Left hindlimb (tissue), 1 donor: ENCODE results near the gene GRK3.

ENCODE experiments used
- DNase-seq: peaks from one replicate; pipeline ENCODE4 v3.0.0-alpha.2; 2018

GRK3 gene

GRCh38 chr22:25629613-25630012 is 65.1 kb downstream of the GRK3 start:
- no peak for DNase-seq

DNA sequence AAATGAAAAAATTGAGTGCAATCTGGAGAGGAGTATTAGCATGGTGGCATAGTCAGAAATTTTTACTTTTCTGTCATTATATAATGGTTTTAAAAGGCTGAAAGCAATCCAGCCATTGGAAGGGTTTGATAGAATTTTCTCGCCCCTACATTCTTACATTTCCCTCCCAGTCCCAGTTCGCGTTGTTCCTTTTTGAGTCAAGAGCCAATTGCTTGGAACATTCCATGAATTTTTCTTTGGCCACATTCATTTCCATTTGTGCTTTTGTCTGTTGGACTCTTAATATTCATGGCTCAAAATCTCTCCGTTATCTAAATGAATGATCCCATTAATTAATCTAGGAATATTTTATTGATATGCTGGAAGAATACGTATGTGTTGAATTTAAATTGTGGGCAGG is 66.0 kb downstream of the GRK3 start:
- DNase-seq: no peak

- DNase-seq: no peak
These were observed 71.8 kb downstream of the GRK3 start for GRCh38 chr22:25636323-25636722.

DNA sequence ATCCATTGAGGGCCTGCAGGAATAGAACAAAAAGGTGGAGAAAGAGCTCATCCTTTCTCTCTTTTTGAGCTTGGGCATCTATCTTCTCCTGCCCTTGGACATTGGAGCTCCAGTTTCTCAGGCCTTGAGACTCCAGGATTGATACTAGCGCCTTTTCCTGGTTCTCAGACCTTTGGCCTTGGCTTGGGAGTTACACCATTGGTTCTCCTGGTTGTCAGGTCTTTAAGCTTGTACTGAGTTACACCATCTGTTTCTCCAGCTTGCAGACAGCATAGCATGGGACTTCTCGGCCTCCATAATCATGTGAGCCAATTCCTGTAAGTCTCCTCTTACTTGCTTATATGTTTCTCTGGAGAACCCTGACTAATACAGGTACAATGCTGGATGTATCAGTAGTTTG is 72.6 kb downstream of the GRK3 start:
- no peak for DNase-seq

GRCh38 chr22:25637672-25638071 is 73.2 kb downstream of the GRK3 start:
- no peak for DNase-seq

DNA sequence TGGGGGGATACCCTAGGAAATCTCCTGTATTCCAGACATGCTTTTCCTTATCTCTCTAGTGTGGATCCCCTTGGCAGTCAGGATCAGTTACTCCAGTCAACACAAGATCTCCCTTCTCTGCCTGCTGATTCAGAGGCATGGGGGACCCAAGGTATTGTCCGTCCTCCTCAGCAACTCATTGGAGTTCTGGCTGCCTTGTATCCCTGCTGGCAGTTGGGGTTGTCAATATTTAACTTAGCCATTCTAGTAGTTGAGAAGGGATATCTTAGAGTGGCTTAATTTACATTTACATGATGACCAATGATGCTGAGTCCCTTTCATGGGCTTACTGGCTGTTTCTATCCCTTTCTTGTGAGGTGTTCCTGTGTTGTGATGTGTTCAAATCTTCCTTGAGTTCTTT is 74.2 kb downstream of the GRK3 start:
- no peak for DNase-seq

GRCh38 chr22:25641650-25642049 is 77.2 kb downstream of the GRK3 start:
- DNase-seq: no peak

DNA sequence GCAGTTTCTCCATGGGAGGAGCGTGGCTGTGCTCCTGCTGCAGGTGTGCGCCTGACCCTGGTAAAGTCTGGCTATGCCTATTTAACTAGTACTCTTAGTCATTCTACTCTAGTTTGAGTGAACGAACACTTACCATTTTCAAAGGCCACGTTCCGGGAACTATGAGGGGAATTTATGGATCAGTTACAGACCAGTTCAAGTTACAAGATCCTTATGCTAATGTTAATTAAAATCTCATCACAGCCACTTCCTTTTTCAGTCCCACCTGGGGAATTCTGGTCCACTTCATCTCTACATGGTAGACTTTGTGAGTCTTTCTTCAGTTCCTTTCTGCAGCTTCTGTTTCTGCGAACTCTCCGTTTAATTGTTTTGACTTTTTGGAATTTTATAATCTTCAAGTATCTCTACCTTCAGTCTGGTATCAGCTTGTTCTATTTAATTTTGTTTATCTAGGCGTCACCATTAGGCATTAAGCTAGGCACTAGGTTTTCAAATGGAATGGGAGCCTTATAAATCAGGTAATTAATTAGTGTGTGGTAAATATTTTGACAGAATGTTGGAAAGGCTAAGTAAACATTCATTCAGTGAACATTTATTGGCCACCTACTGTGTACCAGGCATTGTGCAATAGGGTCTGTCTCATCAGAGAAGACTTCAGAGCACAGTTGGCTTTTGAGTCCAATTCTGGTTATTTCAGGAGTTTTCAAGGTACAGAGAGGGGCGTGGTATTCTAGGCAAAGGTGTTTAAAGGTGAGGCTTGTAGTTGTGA is 78.9 kb downstream of the GRK3 start:
- no peak for DNase-seq

- no peak for DNase-seq
These were observed 79.6 kb downstream of the GRK3 start for GRCh38 chr22:25644122-25644521.

GRCh38 chr22:25645266-25645665 is 80.8 kb downstream of the GRK3 start:
- no peak for DNase-seq

DNA sequence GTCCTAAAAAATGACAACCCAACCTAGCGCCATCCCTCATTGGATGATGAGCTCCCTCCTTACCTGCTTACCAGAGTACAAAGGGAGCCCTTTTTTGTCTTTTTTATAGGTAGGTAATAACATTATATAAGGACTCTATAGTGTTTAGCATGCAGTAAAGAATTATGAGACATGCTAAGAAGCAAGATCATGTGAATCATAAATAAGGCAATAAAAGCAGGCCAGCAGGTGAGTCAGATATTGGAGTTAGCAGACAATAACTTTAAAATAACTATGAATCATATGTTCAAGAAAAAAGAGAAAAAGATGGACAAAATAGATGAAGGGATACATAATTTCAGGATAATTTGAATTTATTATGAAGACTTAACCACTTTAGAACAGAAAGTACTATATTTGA is 81.5 kb downstream of the GRK3 start:
- no peak for DNase-seq

DNA sequence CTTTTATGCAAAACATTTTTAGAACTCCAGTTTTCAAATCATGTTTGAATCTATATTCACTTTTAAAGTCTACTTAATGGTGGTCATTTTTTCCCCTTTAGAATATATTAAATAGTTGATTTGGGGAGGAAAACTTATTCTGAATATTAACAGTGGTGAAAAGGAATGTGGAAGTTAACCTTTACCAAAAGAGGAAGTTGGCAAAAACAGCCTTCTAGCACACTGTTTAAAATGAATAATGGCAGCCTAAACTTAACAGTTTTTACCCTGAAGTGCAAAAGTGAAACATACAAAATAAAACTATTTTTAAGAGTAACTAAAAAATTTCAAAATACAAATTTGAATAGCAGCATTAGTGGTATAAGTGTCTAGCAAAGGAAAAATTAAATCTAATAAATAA is 86.4 kb downstream of the GRK3 start:
- no peak for DNase-seq

DNA sequence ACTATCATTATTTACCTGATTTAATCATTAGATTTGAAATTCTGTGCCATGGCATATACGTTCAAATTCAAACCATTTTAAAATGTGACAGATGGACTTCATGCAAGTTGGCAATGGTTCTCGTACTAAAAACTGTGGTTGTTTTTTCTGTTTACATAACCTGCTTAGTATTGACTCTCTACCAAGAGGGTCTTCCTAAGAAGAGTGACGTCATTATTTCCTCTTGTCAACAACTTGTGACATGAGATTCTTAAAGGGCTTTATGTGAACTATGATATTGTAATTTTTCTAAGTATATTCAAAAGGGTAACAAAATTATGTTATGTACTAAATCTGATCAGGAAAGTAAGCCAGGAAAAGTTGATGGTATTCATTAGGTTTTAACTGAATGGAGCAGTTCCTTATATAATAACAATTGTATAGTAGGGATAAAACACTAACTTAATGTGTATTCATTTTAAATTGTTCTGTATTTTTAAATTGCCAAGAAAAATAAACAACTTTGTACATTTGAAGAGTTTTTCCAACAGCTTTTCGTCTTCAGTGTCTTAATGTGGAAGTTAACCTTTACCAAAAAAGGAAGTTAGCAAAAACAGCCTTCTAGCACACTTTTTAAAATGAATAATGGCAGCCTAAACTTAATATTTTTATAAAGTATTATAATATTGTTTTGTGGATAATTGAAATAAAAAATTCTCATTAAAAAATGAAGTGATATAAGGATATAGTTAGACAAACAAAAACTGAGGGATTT is 87.0 kb downstream of the GRK3 start:
- no peak for DNase-seq

GRCh38 chr22:25654676-25655075 is 90.2 kb downstream of the GRK3 start:
- DNase-seq: no peak

DNA sequence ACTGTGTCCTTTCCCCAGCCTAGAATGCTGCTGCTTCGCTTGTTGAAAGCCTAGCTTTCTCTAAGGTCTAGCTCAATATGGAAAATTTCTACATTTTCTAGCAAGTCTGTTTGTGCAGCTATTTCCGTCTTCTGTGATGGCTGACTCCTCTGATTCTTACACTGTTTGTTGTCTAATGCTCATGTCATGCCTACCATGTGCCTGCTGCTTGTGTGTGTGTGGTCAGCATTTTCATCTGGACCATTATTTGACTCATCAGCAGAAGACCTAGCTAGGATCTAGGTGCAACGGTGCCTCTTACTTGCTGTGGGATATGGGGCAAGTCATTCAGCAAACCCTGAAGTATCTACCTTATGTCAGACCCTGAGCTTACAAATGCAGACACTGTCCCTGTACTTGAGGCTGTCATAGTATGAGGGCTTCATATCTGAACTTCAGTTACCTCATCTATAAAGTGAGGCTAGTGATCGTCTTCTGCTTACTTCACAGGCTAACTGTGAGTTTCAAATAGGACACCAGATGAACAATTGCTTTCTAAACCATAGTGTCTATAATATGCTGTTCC is 91.0 kb downstream of the GRK3 start:
- DNase-seq: no peak

GRCh38 chr22:25656724-25657123 is 92.2 kb downstream of the GRK3 start:
- no peak for DNase-seq

- no peak for DNase-seq
These were observed 94.2 kb downstream of the GRK3 start for GRCh38 chr22:25658633-25659032.

- DNase-seq: no peak
These were observed 94.9 kb downstream of the GRK3 start for GRCh38 chr22:25659413-25659812.

- DNase-seq: no peak
These were observed 95.9 kb downstream of the GRK3 start for GRCh38 chr22:25660336-25660735.

GRCh38 chr22:25661073-25661472 is 96.6 kb downstream of the GRK3 start:
- no peak for DNase-seq

DNA sequence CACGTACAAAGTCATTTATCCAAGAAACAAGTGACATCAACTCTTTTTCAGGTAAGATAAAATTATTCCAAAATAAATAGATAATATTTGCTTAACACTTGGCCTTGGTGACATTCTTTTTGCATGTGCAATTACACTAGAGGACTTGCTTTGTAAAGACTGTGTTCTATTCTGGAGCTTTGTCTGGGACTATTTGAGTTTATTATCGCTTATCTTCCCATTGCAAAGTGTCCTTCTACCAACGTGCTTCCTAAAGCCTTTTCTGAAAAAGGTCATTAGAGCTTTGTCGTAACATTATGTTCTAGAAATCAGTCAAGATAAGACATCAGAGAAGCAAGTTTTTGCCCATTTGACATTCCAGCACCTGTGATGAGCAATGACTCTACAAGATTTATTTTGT is 99.2 kb downstream of the GRK3 start:
- DNase-seq: no peak

DNA sequence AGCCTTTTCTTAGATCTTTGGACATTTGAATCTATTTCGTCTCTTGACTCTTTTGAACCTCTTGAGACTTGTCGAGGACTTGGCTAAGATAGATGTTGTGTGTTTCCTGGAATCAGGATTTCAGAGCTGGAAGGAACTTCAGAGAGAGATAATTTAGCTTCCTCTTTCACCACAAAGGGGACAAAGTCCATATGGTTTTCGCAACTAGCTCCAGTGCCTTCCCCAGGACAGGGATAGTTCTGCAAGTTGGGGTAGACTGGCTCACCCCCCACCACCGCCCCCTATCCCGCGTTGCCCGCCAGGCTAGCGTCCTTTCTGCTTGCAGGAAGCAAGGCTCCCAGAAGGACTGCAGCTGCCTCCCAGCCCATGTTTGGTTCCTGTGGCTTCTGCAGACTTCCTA is 101.8 kb downstream of the GRK3 start:
- DNase-seq: peak; percentile 80

GRCh38 chr22:25668437-25668836 is 104.0 kb downstream of the GRK3 start:
- no peak for DNase-seq
